Activated T-cell treated with anti-CD3 and anti-CD28 coated beads, Interleukin-2, amount 50 U/mL, for 72 hours (primary cell): ENCODE measurements around the gene ZNF385B. TPM values are rescaled to one million over a fixed set of nuclear protein-coding genes. Genes with fewer than 3 reads are reported as not detected.

ENCODE experiments used
- ATAC-seq, 2 donors: fragments of 150-1000 bp; cut with Tn5 transposase; replicated peaks in 1 of 2; 2 replicates each; pipeline ENCODE4 v1.10.0; 2021; ENCODE audit warnings: moderate library complexity in 2 of 2, mild to moderate bottlenecking in 1 of 2
- DNase-seq, 2 donors: peaks; one replicate each; pipeline ENCODE4 v3.0.0; 2021 to 2022; ENCODE audit warnings: mixed read lengths in 1 of 2
- H3K27ac Mint-ChIP-seq: one replicate; pipeline ENCODE4 v1.8.0; 2022; ENCODE audit warnings: mild to moderate bottlenecking, moderate library complexity, mixed read lengths
- H3K27me3 Mint-ChIP-seq: one replicate; pipeline ENCODE4 v1.8.0; 2022; ENCODE audit warnings: low read depth, mixed read lengths
- H3K36me3 Mint-ChIP-seq, 2 donors: one replicate each; pipeline ENCODE4 v1.8.0; 2022; ENCODE audit warnings: mixed read lengths in 2 of 2, mild to moderate bottlenecking in 1 of 2; ENCODE audit not compliant: insufficient read depth in 2 of 2
- H3K4me1 Mint-ChIP-seq: one replicate; pipeline ENCODE4 v1.8.0; 2022; ENCODE audit warnings: low read depth, mixed read lengths
- H3K4me3 Mint-ChIP-seq, 2 donors: one replicate each; pipeline ENCODE4 v1.8.0; 2022; ENCODE audit warnings: mild to moderate bottlenecking in 2 of 2, mixed read lengths in 2 of 2, moderate library complexity in 2 of 2
- H3K9me3 Mint-ChIP-seq, 2 donors: one replicate each; pipeline ENCODE4 v1.8.0; 2022; ENCODE audit warnings: mixed read lengths in 2 of 2
- total RNA-seq, 2 donors: library from RNA; stranded (reverse); gene quantifications; one replicate each; pipeline ENCODE4 v1.2.3, GENCODE V29; 2022

ZNF385B gene
- total RNA-seq, 2 donors from 2014 or later: not detected

DNA sequence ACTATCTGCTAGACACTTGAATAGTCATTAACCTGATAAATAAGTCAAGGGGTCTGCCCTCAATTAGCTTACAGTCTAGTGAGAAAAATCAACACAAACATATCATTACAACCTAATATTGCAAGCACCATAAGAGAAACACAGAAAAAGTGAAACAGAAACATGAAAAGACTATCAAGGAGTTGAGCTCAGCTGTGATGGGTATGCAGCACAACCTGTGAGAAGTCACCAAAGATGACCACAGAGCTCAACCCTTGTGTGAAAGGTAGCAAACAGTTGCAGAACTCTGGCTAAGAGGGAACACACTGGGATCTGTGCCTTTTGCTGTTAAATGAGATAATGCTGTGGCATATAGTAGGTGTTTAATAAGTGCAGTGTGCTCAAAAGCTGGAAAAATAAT lies 11.7 kb downstream of the ZNF385B start:
- Mint-ChIP-seq H3K4me3 (no peak overlapping the region), H3K4me1 (no peaks in the 10 kb centered on the region), H3K27me3 (peaks cover 10% of the 10 kb centered on the region), H3K27ac (no peak overlapping the region), H3K36me3 (no peaks in the 10 kb centered on the region), H3K9me3 (no peaks in the 10 kb centered on the region)
- ATAC-seq (no peak), DNase-seq (no peak)

DNA sequence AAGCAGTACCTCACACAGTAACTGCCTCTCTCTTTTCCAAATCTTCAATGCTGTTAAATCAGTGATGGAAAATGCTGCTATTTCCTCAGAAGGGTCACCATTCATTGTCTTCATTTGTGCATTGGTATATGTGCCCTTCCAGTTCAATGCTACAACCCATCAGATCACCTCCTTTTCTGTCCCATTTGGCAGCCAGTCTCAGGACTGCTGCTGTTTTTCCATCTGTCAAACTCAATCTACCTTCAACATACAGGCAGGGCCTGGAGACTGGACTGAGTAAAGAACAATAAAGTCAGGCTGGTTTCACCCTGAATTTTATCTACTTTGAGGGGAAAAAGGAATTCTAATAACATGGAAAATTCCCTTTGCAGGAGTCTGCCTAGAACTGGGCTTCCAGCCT lies 17.9 kb downstream of the ZNF385B start:
- Mint-ChIP-seq H3K9me3 (no peaks in the 10 kb centered on the region), H3K36me3 (no peaks in the 10 kb centered on the region), H3K4me1 (no peaks in the 10 kb centered on the region), H3K27me3 (peaks cover 19% of the 10 kb centered on the region), H3K4me3 (no peak overlapping the region), H3K27ac (no peak overlapping the region)
- no peak for DNase-seq
- ATAC-seq: no peak

DNA sequence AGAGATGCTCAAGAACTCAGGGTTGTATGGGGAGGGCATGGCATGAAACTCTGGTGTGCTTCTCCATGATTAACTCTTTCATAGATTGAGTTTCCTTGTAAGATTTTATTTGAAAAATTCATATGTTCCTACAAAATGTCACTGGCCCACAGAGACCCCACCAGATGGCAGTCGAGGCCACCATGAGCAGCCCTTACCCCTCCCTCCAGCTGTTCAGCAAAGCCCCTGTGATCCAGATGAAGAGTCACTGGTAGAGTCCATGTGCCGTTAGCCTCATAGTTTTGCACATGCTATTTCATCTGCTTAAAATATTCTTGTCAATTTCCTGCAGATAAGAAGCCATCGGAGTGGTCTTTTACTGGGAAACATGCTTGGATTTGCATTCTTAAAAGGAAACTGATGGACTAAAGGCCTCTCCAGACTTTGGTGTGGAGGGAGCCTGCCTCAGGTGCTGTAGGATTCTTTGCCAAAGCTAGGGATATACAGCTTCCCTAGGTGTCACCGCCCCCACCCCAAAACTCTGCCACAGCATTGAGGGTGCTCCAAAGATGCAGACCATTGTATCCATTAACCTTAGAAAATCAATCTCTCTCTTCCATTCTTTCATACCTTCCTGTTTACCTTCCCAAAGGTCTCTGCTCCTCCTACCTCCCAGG lies 18.8 kb downstream of the ZNF385B start:
- DNase-seq: peak; percentile 5 to 6
- Mint-ChIP-seq H3K9me3 (no peaks in the 10 kb centered on the region), H3K27ac (no peak overlapping the region), H3K4me3 (no peak overlapping the region), H3K36me3 (no peaks in the 10 kb centered on the region), H3K4me1 (no peaks in the 10 kb centered on the region), H3K27me3 (peaks cover 19% of the 10 kb centered on the region)
- ATAC-seq: no peak

DNA sequence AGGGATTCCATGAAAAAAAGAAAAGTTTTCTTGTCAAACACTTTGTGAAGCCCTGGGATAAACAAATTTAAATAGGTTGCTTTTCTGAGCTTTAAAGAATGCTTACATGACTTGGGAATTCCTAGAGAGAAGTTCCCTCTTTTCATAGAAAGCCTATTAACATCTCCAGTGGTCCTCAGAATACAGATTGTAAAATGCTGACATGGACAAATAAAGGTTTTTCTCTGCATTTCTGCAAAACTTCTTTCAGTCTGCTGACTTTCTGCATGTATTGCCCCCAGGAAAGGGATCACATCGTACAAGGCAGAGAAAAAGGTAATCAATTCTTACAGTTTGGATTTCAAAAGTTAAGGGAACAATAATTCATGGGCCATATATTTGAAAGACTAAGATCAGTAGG lies 20.6 kb downstream of the ZNF385B start:
- Mint-ChIP-seq H3K36me3 (no peaks in the 10 kb centered on the region), H3K4me1 (no peaks in the 10 kb centered on the region), H3K27ac (no peak overlapping the region), H3K27me3 (peaks cover 19% of the 10 kb centered on the region), H3K9me3 (no peaks in the 10 kb centered on the region), H3K4me3 (no peak overlapping the region)
- DNase-seq (no peak), ATAC-seq (no peak)

DNA sequence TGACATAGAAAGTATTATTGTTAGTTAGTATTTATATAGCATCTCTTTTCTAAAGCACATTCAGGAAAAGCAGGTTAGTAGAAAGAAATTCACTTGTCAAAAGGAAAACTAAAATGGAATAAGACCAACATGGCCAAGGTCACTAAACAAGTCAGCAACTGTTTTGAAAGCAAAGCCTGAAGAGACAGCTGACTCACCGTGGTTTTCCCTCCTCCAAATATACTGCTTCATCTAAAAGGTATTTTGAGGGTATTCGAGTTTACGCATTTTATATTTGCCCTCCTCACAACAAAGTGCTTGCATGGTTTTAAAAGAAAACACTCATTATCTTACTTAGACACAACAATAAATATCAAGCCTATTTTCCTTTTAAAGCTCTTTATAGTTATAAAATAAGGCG lies 24.0 kb downstream of the ZNF385B start:
- ATAC-seq (no peak), DNase-seq (no peak)
- no peak overlapping the region for H3K27ac Mint-ChIP-seq
- peaks cover 7% of the 10 kb centered on the region for H3K27me3 Mint-ChIP-seq
- no peaks in the 10 kb centered on the region for H3K4me1 Mint-ChIP-seq
- no peak overlapping the region for H3K4me3 Mint-ChIP-seq
- H3K9me3 Mint-ChIP-seq: no peaks in the 10 kb centered on the region
- H3K36me3 Mint-ChIP-seq: no peaks in the 10 kb centered on the region

DNA sequence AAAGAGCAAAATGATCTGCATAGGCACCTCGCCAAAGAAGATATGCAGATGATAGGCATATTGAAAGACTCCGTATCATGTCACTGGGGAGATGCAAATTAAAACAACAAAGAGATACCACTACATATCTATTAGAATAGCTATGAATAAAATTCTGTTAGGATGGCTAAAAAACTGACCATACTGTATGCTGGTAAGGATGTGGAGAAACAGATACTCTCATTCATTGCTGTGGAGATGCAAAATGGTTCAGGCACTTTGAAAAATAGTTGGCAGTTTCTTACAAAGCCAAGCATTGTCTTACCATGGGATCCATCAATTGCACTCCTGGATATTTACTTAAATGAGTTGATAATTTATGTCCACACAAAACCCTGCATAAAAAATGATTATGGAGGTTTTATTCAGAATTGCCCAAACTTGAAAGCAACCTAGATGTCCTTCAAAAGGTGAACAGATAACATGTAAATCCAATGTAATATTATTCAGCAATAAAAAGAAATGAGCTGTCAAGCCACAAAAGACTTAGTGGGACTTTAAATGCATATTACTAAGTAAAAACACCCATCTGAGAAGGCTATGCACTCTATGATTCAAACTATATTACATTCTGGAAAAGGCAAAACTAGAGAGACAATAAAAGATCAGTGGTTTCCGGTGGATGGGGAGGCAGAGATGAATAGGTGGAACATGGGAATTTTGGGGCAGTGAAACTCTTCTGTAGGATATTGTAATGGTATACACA lies 31.2 kb downstream of the ZNF385B start:
- no peaks in the 10 kb centered on the region for H3K4me1 Mint-ChIP-seq
- no peak overlapping the region for H3K4me3 Mint-ChIP-seq
- no peak overlapping the region for H3K27ac Mint-ChIP-seq
- H3K36me3 Mint-ChIP-seq: no peaks in the 10 kb centered on the region
- ATAC-seq: no peak
- no peak for DNase-seq
- H3K9me3 Mint-ChIP-seq: no peaks in the 10 kb centered on the region
- H3K27me3 Mint-ChIP-seq: peaks cover 9% of the 10 kb centered on the region

DNA sequence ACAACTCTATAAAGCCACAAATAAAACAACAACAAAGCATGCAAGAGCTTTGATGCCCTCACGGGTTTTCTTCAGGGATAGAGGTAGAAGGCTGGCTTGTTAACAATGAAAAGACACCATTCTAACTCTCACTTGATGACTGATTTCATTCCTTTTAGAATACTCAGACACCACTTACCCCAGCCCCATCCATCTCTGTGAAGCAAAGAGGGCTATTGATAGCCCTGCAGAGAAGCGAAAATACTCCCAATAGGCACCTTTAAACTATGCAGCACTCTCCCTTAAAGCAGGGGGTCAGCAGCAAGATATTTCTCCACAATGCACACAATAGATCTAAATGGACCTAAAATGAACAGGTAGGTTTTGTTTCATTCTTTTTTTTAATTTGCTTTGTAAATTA lies 35.1 kb downstream of the ZNF385B start:
- H3K27me3 Mint-ChIP-seq: peaks cover 11% of the 10 kb centered on the region
- no peak for DNase-seq
- H3K9me3 Mint-ChIP-seq: no peaks in the 10 kb centered on the region
- H3K27ac Mint-ChIP-seq: no peak overlapping the region
- no peaks in the 10 kb centered on the region for H3K4me1 Mint-ChIP-seq
- no peak for ATAC-seq
- no peaks in the 10 kb centered on the region for H3K36me3 Mint-ChIP-seq
- H3K4me3 Mint-ChIP-seq: no peak overlapping the region

DNA sequence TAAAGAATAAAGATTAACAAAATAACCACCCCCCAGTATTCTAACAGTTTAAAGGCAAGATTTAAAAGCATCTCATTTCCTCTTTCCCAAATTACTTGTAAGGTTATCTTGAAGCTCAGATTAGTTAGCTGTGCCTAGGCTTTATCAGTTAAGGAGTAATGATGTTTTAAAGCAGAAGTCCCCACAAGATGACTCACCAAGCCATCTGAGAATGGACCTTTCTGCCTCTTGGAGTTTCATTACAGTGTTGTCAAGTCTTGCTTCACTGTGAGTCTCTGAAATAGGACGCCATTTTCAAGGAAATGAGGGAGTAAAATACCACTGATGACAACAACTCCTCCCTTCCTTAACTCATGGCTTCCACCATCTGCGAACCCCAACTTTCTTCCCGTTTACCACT lies 35.9 kb downstream of the ZNF385B start:
- ATAC-seq (no peak), DNase-seq (no peak)
- Mint-ChIP-seq H3K36me3 (no peaks in the 10 kb centered on the region), H3K27ac (no peak overlapping the region), H3K9me3 (no peaks in the 10 kb centered on the region), H3K4me1 (no peaks in the 10 kb centered on the region), H3K4me3 (no peak overlapping the region), H3K27me3 (peaks cover 11% of the 10 kb centered on the region)

DNA sequence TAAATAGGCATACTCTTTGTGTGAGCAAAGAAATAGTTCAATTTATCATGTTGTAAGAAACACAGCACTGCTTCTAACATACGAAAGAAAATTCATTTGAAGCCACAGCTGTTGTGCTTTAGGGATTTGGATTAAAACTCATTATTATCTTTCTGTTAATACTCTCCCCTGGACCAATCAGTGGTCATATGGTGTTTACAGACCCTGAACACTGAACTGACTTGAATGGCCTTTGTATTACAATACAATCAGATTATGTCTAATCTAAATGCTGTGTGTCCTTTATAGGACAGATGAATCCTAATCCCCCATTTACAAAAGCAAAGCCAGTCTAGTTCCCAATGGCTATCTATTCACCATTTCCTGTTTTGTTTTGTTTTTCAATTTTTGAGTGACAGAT lies 36.5 kb downstream of the ZNF385B start:
- DNase-seq (no peak), ATAC-seq (no peak)
- no peaks in the 10 kb centered on the region for H3K36me3 Mint-ChIP-seq
- H3K4me1 Mint-ChIP-seq: no peaks in the 10 kb centered on the region
- H3K27ac Mint-ChIP-seq: no peak overlapping the region
- H3K27me3 Mint-ChIP-seq: peaks cover 11% of the 10 kb centered on the region
- H3K9me3 Mint-ChIP-seq: no peaks in the 10 kb centered on the region
- no peak overlapping the region for H3K4me3 Mint-ChIP-seq

DNA sequence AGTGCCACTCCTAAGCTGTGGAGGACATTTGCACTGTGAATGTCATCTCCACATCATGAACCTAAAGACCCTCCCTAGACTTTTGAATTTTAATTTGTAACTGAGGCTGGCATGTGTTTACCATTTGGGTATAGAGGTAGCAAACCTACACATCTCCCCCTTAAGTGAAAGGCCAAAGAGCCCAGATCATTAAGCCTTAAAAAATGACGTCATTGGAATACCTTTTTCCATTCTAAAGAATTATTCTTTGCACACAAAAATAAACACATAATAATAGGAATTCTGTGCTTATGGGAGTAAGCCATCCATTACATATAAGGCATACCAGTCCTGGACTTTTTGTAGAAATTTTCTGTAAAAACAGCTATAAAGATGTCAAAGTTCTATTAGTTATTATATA lies 38.9 kb downstream of the ZNF385B start:
- Mint-ChIP-seq H3K36me3 (no peaks in the 10 kb centered on the region), H3K27ac (no peak overlapping the region), H3K4me1 (no peaks in the 10 kb centered on the region), H3K4me3 (no peak overlapping the region), H3K27me3 (peaks cover 16% of the 10 kb centered on the region), H3K9me3 (no peaks in the 10 kb centered on the region)
- ATAC-seq: no peak
- DNase-seq: no peak

DNA sequence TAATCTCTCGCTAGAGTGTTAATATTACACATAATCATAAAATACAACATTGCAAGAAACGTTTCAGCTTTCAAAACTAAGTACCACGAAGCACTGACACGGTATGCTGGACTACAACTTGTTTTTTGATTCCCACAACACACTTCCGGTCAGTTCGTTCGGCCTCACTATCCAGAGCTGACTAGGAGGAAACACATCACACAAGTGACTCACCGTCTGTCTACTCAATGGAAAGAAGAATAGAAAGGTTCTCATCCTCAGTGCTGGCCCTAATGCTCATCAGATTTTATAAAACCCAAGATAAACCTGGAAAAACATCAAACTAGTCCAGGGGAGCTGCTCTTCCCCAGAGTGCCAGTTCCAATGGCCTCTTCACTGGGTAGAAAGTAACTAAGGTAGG lies 42.9 kb downstream of the ZNF385B start:
- H3K9me3 Mint-ChIP-seq: no peaks in the 10 kb centered on the region
- H3K36me3 Mint-ChIP-seq: no peaks in the 10 kb centered on the region
- peaks cover 7% of the 10 kb centered on the region for H3K27me3 Mint-ChIP-seq
- peaks cover 4% of the 10 kb centered on the region for H3K4me1 Mint-ChIP-seq
- no peak for DNase-seq
- H3K27ac Mint-ChIP-seq: no peak overlapping the region
- H3K4me3 Mint-ChIP-seq: no peak overlapping the region
- no peak for ATAC-seq

DNA sequence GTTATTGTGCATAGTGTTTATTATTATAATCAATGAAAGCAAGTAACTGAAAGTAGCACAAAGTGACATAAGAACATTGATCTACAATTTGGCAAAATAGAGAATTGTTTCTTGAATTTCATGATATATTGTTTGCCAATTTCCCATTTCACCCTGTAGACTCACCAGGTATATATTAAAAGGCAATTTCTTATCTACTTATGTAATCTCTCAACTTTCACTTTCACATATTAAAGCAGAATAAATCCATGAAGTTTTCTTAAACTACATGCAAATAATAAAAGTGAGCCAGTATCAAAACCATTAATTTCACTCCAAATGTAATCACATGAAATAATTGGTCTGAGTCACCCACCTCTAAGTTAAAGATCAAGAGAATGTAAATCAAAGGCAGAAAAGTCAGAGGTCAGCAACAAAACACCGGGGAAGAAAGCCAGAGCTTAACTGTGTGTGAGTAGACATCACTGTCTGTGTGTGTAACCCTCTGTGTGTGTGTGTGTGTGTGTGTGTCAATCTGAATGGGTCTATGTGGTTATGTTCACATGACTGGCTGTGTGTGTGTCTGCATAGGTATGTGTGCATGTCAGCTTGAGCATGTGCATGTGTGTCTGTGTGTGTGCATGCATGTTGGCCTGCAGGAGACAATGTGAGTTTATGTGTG lies 44.1 kb downstream of the ZNF385B start:
- Mint-ChIP-seq H3K27me3 (peaks cover 7% of the 10 kb centered on the region), H3K4me3 (no peak overlapping the region), H3K27ac (no peak overlapping the region), H3K9me3 (no peaks in the 10 kb centered on the region), H3K4me1 (peaks cover 4% of the 10 kb centered on the region), H3K36me3 (no peaks in the 10 kb centered on the region)
- ATAC-seq (no peak), DNase-seq (no peak)

DNA sequence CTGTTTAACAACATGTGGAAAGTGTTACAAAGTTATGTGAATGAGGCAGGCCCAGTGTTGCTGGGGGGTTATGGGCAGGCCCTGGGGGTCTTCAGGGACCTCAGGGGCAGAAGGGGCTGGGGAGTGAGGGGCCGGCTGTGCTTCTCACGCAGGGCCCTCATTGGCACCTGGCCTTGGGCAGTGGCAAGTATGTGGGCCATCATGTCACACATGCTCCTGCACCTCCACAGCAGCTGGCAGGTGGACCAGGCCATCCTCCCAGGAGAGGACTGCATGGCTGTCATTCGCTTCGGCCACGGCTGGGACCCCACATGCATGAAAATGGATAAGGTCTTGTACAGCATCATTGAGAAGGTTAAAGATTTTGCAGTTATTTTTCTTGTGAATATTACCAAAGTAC lies 47.4 kb downstream of the ZNF385B start:
- peaks cover 7% of the 10 kb centered on the region for H3K27me3 Mint-ChIP-seq
- no peak overlapping the region for H3K4me3 Mint-ChIP-seq
- no peak for DNase-seq
- no peak for ATAC-seq
- H3K27ac Mint-ChIP-seq: no peak overlapping the region
- H3K36me3 Mint-ChIP-seq: no peaks in the 10 kb centered on the region
- H3K4me1 Mint-ChIP-seq: peaks cover 4% of the 10 kb centered on the region
- H3K9me3 Mint-ChIP-seq: peaks cover 2 to 4% of the 10 kb centered on the region in 2 donors
